ENCODE measurements around the gene FAM89B. TPM values are rescaled to one million over a fixed set of nuclear protein-coding genes. Genes with fewer than 3 reads are reported as not detected.

Gene FAM89B
- total RNA-seq, 2 experiments from 2014 or later: 30.3 to 31.1 TPM

DNA sequence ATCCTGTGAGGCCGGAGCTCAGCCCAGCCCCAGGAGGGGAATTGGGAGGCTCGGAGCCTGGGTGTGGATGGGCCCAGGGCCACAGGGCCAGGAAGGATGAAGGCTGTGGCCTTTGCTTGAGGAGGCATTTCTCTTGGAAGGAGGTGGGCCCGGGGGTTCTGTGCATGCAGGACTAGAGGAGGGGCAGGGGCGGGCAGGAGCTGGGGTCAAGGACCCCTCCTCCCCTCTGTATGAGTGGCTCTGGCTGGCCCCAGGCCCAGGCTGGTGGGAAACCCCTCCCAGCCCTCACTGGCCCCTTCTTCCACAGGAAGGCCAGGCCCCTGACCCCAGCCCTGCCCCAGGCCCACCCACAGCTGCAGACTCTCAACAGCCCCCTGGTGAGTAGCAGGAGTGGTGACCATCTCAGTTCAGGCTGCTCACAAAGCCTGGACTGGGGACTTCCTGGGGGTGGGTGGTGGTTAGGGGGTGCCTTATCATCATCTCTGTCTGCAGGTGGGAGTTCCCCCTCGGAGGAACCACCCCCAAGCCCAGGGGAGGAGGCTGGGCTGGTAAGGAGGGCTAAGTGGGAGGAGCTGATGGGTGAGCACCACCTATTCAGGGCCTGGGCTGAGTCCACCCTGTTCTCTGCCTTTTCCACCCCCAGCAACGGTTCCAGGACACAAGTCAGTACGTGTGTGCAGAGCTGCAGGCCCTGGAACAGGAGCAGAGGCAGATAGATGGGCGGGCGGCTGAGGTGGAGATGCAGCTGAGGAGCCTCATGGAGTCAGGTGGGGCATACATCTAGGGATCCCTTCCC, 17.3 kb downstream of the FAM89B start:
- POLR2A ChIA-PET: interaction anchor here (0.6 to 1.5 kb wide), 6 partner anchors 13 to 74 kb away, joined by 3 to 7 read pairs (median 4); partner anchors contain the start of genes EHBP1L1, FAM89B, MAP3K11 and PCNX3
- CTCF ChIA-PET: interaction anchor here (0.9 to 5.1 kb wide), 14 partner anchors 11 to 64 kb away, joined by 3 to 81 read pairs (median 4); partner anchors contain the start of genes EHBP1L1, PCNX3 and ZNRD2

DNA sequence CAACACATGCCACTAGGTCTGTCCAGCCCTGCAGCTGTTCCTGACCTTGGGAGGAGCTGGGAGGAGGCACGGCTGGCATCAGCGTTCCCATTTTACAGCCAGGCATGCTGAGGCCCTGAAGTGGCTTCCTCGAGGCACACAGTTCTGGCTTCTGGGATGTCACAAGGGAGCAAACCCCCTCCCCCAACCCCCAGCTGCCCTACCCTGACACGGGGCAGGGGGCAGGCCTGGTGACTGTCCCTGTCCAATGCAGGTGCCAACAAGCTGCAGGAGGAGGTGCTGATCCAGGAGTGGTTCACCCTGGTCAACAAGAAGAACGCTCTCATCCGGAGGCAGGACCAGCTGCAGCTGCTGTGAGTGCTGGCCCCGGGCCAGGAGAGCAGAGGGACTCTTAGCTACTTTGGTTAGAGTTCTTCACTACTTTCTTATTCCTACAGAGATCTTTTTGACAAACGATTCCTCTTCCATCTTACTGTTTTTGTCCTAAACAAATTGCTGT, 18.0 kb downstream of the FAM89B start:
- POLR2A ChIA-PET: interaction anchor here (0.6 to 1.5 kb wide), 6 partner anchors 13 to 73 kb away, joined by 3 to 7 read pairs (median 4); partner anchors contain the start of genes EHBP1L1, FAM89B, MAP3K11 and PCNX3
- CTCF ChIA-PET: interaction anchor here (0.9 to 5.1 kb wide), 9 partner anchors 11 to 49 kb away, joined by 3 to 81 read pairs (median 3); partner anchors contain the start of genes EHBP1L1 and PCNX3

DNA sequence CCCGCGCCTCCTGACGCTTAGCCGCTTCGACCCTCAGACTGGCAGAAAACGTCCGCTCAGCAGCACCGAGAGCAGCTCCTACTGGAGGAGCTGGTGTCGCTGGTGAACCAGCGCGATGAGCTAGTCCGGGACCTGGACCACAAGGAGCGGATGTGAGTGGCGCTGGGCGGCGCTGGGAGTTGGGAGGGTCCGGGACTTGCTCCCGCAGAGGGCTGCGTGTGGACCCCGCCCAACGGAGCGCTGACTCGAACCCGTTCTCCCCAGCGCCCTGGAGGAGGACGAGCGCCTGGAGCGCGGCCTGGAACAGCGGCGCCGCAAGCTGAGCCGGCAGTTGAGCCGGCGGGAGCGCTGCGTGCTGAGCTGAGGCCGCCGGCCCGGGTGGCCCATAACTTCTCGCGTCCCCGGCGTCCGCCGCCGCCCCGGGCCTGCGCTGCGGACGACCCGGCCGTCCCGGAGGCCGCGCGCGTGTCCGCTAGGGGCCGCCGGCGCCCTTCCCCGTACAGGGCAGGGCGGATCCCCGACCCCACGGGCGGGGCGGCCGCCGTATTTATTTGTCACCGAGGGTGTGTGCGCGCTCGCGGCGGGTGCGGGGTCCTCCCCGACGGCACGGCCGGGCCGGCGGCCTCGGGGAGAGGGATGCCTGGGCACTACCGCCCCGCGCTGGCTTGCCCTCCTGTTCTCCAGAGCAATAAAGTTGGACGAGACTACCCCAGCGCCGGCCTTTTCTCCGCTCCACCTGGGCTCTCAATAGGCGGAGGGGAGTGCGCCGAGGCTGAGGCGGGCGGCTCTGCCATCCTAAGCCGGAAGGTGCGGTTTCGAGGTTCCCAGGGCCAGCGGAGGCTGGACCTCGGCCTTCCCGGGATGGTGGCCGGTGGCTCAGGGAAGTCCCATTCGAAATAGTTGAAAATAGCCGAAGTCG, 19.9 kb downstream of the FAM89B start:
- ChIA-PET POLR2A (interaction anchor here (0.6 to 1.3 kb wide), 3 partner anchors 12 to 52 kb away, joined by 3 to 5 read pairs (median 3); no protein-coding TSS in a partner anchor), CTCF (interaction anchor here (0.7 to 4.2 kb wide), 4 partner anchors 17 to 119 kb away, joined by 3 to 23 read pairs (median 7); partner anchors contain the start of gene FAM89B)

DNA sequence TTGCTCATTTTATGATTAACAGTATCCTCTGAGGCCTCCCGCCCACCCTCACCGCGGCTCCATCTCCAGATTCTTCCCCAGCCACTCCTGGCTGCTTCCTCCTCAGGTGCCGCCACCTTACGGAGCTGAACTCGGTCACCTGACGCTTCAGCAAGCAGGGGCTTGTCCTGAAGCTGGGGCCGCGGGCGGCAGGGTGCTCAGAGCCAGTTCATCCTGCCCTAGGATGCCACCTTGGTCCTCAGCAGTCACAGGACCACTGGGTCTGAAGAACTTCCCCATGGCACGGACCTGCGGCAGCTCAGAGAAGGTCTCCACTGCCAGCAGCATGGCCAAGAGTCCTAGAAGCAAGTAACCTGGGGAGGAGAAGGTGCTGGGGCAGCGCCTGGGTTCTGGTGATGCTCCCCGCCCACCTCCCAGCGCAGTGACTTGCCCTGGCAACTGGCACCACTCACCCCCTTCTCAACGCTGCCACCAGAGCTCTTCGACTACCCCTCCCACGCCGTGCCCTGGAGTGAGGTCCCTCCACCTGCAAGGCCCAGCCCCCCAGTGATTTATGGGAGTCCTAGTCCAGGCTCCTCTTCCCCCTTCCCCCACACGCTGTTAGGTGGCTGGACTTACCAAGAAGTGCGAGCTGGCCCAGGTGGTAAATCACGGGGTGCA, 20.6 kb downstream of the FAM89B start:
- CTCF ChIA-PET: interaction anchor here (1.1 to 4.2 kb wide), 13 partner anchors 8 to 118 kb away, joined by 3 to 23 read pairs (median 5); partner anchors contain the start of genes EHBP1L1, FAM89B, MAP3K11 and PCNX3
- POLR2A ChIA-PET: interaction anchor here (0.8 to 2.0 kb wide), 5 partner anchors 10 to 53 kb away, joined by 3 to 7 read pairs (median 3); partner anchors contain the start of gene EHBP1L1

DNA sequence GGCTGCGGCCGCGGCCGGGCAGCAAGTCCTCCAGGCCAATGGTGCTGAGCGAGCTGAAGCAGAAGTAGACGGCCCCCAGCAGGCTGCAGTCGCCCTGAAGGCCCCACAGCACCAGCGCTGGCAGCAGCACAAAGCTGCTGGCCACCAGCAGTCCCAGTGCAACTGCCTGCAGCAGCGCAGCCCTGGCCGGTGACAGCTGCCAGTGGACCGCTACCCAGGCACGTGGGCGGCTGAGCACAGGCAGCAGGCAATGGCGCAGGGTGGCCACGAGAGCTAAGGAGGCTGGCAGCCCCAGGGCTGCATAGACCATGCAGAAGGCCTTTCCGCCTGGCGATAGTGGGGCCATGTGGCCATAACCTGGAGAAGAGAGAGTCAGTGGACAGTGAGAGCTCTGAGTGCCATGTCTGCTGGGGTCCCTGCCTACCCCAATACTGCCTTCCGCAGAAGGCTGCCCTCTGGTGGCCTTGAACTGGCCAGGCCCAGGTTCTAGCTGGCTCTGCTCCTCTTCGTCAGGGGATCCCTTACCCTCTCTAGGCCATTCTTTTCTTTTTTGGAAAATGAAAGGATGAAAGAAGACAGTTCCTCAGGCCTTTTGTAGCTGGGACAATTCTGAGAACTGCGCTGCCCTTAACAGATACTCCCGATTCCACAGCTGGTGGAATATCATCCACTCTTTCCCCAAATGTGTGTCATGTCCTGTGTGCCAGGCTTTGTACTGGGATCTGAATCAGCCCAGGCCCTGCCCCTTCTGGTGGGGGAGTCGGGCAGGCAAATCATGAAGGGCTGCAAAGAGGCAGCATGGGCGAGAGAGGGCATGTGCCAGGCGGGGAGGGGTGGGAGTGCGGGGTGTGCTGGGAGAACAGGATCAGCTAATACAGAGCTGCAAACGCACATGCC, 21.4 kb downstream of the FAM89B start:
- POLR2A ChIA-PET: interaction anchor here (0.8 to 2.0 kb wide), 6 partner anchors 9 to 53 kb away, joined by 3 to 7 read pairs (median 3); partner anchors contain the start of gene EHBP1L1
- CTCF ChIA-PET: interaction anchor here (0.7 to 4.2 kb wide), 18 partner anchors 8 to 117 kb away, joined by 3 to 23 read pairs (median 5); partner anchors contain the start of genes EHBP1L1, FAM89B, MAP3K11 and PCNX3

DNA sequence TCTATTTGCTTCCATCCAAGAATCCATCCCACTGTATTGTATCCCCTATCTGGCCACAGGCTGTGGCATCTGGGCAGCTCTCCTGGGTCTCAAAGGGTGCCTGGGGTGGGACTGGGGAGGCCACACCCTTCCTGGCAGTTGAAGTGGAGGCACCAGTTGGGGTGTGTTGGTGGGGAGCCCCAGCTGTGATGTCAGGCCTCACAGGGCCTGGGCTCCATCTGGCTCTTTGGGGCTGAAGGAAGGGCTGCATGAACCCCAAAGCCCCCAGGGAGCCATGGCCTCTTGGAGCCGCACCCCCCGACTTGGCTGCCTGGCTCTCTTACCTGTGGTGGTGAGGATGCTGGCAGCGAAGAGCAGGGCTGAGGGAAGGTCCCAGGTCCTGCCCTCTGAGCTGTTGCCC, 22.8 kb downstream of the FAM89B start:
- ChIA-PET CTCF (interaction anchor here (1.2 to 4.2 kb wide), 4 partner anchors 10 to 23 kb away, joined by 3 to 23 read pairs (median 4); partner anchors contain the start of genes FAM89B, MAP3K11 and PCNX3), POLR2A (interaction anchor here (1.8 kb wide), 1 partner anchor 10 kb away, joined by 6 read pairs; no protein-coding TSS in a partner anchor)

DNA sequence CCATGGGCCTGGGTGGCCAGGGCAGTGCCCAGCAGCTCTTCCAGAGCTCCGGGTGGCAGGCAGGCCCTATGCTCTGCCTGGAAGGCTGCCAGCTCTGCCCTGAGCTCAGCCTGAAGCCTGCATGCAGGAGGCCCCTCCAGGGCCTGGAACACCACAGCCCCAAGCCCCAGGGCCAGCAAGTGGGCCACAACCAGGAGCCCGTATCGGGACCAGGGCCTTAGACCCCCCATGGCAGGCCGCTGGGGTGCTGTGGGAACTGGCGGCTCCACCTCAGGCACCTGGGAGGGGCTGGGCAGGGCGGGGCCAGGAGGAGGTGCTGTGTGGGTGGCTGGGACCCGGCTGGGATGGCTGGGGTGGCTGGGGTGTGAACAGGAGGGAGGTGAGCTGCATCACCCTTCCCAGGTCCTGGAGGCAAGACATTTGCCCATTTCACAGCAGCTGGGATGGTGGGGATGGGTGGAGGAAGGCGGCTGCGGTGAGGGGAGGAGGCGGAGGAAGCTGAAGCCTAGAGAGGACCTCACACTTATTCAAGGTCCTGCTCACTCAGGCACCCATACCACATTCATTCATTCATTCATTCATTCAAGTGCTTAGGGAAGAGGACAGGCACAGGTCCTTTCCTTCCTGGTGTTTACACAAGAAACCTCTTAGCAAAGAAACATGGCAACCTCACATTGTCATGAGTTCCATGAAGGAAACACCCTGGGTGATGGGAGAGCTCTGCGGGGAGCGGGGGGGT, 23.4 kb downstream of the FAM89B start, which contains the start of gene KCNK7:
Gene KCNK7 (minus strand): TSS at position 258 of the 739 bp plus-strand sequence. CDS start 28 bp downstream, at position 230.
- CTCF ChIA-PET: interaction anchor here (1.1 to 4.2 kb wide), 3 partner anchors 10 to 87 kb away, joined by 3 to 23 read pairs (median 3); partner anchors contain the start of gene FAM89B
- POLR2A ChIA-PET: interaction anchor here (0.6 to 1.8 kb wide), 2 partner anchors 9 to 482 kb away, joined by 3 to 6 read pairs; no protein-coding TSS in a partner anchor

DNA sequence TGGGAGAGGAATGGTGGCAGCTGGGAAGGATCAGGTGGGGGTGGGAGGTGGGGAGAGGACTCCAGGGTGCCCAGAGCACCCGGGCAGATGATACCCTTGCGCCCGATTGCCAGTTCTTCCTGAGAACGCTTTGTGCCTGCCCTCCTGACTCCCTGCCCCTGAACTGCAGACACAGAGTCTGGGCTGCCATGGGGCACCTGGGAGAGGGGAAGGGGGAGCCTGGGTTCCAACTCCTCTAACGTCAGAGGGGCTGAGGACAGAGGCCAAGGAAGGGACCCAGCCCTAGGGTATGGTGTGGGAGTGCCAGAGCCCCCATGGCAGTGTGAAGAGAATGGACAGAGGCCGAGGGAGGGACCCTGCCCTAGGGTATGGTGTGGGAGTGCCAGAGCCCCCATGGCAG, 24.2 kb downstream of the FAM89B start:
- POLR2A ChIA-PET: interaction anchor here (1.8 kb wide), 1 partner anchor 8 kb away, joined by 6 read pairs; no protein-coding TSS in a partner anchor
- CTCF ChIA-PET: interaction anchor here (1.1 to 4.2 kb wide), 3 partner anchors 11 to 88 kb away, joined by 3 to 23 read pairs (median 3); partner anchors contain the start of gene FAM89B

DNA sequence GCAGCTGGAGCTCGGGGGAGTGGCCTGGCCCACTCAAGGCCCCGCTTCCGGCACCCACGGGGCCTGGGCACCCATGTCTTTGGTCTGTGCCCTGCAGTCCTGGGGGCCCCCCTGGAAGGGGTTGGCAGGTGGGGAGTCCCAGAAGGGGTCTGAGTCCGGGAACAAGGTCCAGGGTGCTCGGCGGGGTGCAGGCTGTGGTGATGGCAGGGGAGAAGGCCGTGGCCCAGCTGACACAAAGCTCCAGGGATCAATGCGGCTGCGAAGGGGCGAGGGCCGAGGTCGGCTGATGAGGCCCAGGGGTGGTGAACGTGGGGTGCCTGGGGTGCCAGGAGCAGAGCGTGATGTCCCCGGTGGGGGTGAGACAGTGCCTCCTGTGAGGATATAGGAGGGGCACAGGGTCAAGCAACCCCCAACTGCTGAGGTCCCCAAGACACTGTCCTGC, 25.9 kb downstream of the FAM89B start:
- CTCF ChIA-PET: interaction anchor here (0.6 to 1.3 kb wide), 2 partner anchors 10 to 133 kb away, joined by 3 to 4 read pairs; no protein-coding TSS in a partner anchor
- POLR2A ChIA-PET: no interaction called here

DNA sequence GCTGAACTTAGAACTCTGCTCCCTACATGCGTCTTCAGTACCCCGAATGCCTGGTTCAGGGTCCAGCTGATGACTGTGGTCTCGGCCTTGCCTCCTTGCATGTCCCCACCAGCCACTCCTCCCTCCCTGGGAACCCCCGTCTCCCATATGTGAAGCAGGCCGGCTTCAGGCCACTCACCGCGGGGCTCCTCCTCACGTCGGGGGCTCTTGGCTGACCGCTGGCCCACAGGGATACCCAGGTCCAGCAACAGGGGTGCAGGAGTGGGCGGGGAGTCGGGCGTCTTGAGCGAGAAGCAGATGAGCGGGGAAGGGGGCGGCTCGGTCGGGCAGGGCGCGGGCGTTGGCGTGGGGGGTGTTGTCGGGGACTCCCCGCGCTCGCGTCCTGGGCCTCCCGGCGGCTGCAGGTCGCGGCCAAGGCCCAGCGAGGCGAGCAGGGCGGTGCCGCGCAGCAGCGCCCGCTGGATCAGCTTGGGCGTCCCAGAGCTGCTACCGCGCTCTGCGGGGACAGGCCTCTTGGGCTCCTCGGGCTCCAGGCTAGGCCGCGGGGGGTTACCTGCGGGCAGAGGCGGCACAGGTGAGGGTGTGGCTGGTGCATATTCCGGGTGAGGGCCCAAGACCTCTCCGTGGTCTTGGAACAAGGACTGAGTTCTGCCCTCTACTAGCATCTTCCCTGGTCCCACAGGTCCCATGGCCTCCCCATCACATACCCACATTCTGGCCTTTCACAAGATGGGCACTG, 27.0 kb downstream of the FAM89B start:
- ChIA-PET CTCF (interaction anchor here (2.2 kb wide), 1 partner anchor 58 kb away, joined by 8 read pairs; no protein-coding TSS in a partner anchor), POLR2A (no interaction called here)

DNA sequence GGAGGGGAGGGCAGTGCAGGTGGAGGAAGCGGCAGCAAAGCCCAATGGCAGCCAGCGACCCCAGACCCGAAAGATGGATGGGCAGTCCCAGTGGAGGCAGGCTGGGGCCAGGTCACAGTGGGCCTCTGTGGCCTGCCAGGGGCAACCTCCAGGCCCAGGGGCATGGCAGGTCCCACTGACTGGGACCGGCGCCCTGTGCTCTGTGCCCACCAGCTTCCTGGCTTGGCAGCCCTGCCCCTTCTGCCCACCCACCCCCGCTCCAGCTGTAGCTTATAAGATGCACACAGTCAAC, 27.6 kb downstream of the FAM89B start:
- ChIA-PET POLR2A (no interaction called here), CTCF (interaction anchor here (2.2 kb wide), 1 partner anchor 59 kb away, joined by 8 read pairs; no protein-coding TSS in a partner anchor)

DNA sequence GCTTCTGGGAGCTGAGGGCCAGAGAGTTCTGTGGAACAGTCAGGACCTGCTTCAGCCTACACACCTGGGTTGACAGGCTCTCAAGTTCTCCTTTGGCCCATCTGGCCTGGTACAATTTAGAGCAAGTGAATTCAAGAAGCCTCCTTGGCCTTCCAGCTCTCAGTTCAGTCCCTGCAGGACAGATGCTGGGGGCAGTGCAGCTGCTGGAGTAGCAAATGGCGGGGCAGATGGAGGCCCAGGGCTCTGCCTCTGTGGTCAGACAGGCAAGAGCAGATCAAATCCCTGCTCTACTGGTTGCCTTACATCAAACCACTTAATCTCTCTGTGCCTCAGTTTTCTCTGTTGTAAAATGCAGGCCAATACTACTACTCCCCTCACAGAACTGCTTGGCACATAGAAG, 31.9 kb downstream of the FAM89B start:
- POLR2A ChIA-PET: interaction anchor here (0.6 to 1.5 kb wide), 2 partner anchors 9 to 12 kb away, joined by 3 to 6 read pairs; partner anchors contain the start of gene KCNK7
- CTCF ChIA-PET: interaction anchor here (1.3 kb wide), 1 partner anchor 11 kb away, joined by 7 read pairs; no protein-coding TSS in a partner anchor

DNA sequence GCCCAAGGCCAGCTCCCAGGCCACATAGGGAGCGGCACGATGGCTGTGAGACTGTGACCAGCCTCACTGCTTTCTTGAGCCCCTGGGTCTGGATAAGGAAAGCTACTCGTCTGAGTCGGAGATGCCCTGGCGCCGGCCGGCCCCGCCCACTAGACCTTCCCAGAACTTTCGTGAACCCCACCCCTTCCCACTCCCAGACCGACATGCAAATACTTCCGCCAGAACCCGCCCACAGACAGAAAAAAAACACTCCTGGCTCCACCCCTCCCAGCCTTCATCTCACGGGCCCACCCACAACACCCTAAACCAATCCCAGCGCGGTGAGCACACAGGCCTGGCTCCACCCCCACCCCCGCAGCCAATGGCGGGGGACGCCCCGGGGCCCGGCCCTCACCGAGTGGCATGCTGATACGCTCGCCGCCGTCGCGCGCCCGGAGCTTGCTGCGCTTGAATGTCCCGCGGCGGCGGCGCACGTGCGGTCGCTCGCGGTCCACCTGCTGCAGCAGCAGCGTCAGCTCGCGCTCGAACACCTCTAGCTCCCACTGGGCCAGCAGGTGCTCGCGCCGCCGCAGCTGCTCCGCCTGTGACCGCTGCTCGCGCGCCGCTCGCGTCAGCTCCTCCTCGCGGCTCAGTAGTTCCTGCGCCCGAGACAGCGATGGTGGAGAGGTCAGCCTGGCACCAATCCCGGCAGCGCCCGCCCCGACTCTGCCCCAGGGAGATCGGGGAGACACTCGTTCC, 34.7 kb downstream of the FAM89B start:
- ChIA-PET POLR2A (no interaction called here), CTCF (interaction anchor here (0.6 to 1.0 kb wide), 3 partner anchors 30 to 83 kb away, joined by 3 read pairs; no protein-coding TSS in a partner anchor)

DNA sequence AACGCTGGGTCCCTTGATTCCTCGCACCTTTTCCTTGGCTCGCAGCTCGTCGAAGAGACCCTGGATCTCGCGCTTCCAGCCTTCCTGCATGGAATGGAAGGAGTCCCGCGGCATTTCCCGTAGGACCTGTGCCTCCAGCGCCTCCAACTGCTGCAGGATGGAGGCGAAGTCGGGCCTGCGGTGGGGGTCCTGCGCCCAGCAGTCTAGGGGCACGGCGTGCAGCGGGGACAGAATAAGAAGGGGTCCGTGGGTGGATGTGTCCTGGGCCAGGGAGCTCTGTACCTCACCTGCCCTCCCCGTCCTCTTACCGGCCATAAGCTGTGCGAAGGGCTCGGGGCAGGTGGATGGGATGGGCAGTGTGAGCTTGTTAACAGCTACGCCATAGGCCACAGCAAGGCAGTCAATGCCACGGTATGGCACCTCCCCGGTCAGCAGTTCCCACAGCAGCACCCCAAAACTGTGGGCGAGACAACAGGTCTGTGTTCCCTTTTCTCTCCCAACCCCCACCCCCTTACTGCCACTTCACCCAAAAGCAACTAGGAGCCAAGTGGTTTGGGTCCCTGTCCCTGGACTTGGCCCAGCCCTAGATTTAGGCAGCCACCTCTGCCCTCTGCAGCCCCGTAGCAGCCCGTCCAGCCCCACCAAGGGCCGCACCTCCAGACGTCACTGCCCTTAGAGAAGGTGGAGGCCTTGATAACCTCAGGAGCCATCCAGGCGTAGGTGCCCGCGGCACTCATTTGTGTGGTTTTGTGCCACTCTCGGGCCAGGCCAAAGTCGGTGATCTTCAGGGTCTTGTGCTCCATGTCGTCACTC, 35.5 kb downstream of the FAM89B start:
- CTCF ChIA-PET: interaction anchor here (1.0 kb wide), 1 partner anchor 82 kb away, joined by 3 read pairs; no protein-coding TSS in a partner anchor
- POLR2A ChIA-PET: no interaction called here

Measured in activated CD8-positive, alpha-beta memory T cell treated with anti-CD3 and anti-CD28 coated beads for 36 hours (primary cell).